ENCODE measurements around the gene AKR1B15. TPM values are rescaled to one million over a fixed set of nuclear protein-coding genes. Genes with fewer than 3 reads are reported as not detected.

AKR1B15 gene
- total and polyA plus RNA-seq, 2 of the 4 experiments (the other 2 are of a cell fraction), result not detected

GRCh38 chr7:134623193-134623592 lies 74.3 kb downstream of the AKR1B15 start:
- in situ Hi-C loops (cut with MboI; ENCODE audit: low sequenced_read_pairs) (no loop called here), dilution Hi-C loops (cut with HindIII; ENCODE audit: low sequenced_read_pairs, unreplicated experiment) (no loop called here), intact Hi-C loops (cut with micrococcal nuclease) (no loop called here)
- Histone ChIP-seq H3K4ac (ENCODE audit: low read depth, low read length) (no peak overlapping the region), H3K4me1 (ENCODE audit: control insufficient read depth, insufficient read depth, low read length) (peaks cover 9% of the 10 kb centered on the region), H3K36me3 (ENCODE audit: control insufficient read depth, insufficient read depth, low read length) (no peaks in the 10 kb centered on the region), H3K23ac (ENCODE audit: low read depth, low read length) (no peak overlapping the region), H4K20me1 (ENCODE audit: insufficient read depth, low read length) (no peaks in the 10 kb centered on the region), H2BK120ac (ENCODE audit: low read depth, low read length) (no peak overlapping the region), H4K5ac (ENCODE audit: low read depth, low read length) (no peak overlapping the region), H2BK5ac (ENCODE audit: low read depth, low read length, poor library complexity, severe bottlenecking) (no peak overlapping the region), H3K79me1 (ENCODE audit: low read depth in 1 of 2, low read length in 2 of 2) (no peaks in the 10 kb centered on the region), H3K9me3 (ENCODE audit: control insufficient read depth, insufficient read depth, low read length) (no peaks in the 10 kb centered on the region), H3K4me2 (ENCODE audit: low read depth, low read length) (no peak overlapping the region), H2AK5ac (ENCODE audit: low read depth, low read length) (no peak overlapping the region), H3K4me3 (ENCODE audit: insufficient read depth, low read depth, low read length) (no peak overlapping the region), H2AFZ (replicated peaks; ENCODE audit: low read length, poor library complexity) (no peak overlapping the region), H2BK20ac (ENCODE audit: low read depth, low read length) (no peak overlapping the region), H4K91ac (ENCODE audit: insufficient read depth, low read depth, low read length) (no peak overlapping the region), H2BK15ac (ENCODE audit: low read depth, low read length) (no peak overlapping the region), H3K56ac (ENCODE audit: extremely low read depth, insufficient read depth, low read length) (no peak overlapping the region), H3K27me3 (ENCODE audit: control insufficient read depth, insufficient read depth, low read length) (no peaks in the 10 kb centered on the region), H3K18ac (ENCODE audit: low read depth, low read length) (peak overlapping the region; percentile 39; the same call in 1 of the 2 replicates), H2AK9ac (replicated peaks; ENCODE audit: low read depth, low read length, poor library complexity) (no peak overlapping the region), H3K9me1 (ENCODE audit: insufficient read depth, low read length) (peaks cover 4% of the 10 kb centered on the region; the same call in 1 of the 2 replicates), H3K27ac (ENCODE audit: insufficient read depth, low read length) (no peak overlapping the region), H4K8ac (ENCODE audit: low read depth in 2 of 2, low read length in 2 of 2) (no peak overlapping the region), H3K14ac (replicated peaks; ENCODE audit: low read depth, low read length) (no peak overlapping the region), H3K9ac (ENCODE audit: low read depth, low read length) (no peak overlapping the region)
- no peak for DNase-seq
- no TSS peak for BruUV-seq (replicated peaks)
- CTCF ChIA-PET, result no interaction called here
- POLR2A ChIA-PET (ENCODE audit: unreplicated experiment), result no interaction called here
- WGBS, 2 experiments (ENCODE audit: extremely low coverage in 2 of 2, insufficient read length in 1 of 2), result no CpG with 5 or more reads among the region's 2 CpGs
- ATAC-seq (ENCODE audit: low read depth), result no peak
- no peak for TF ChIP-seq RAD21 (IDR thresholded peaks at IDR 0.05; ENCODE audit: low read length)
- TF ChIP-seq CEBPB (IDR thresholded peaks at IDR 0.05; ENCODE audit: low read depth, low read length), result no peak
- no peak for TF ChIP-seq NFE2L2 (IDR thresholded peaks at IDR 0.05; ENCODE audit: low read depth, low read length)
- no peak for TF ChIP-seq CHD1 (IDR thresholded peaks at IDR 0.05; ENCODE audit: low read depth, low read length)
- TF ChIP-seq POLR2A (IDR thresholded peaks at IDR 0.05; ENCODE audit: low read depth, low read length), result no peak
- no peak for TF ChIP-seq RCOR1 (IDR thresholded peaks at IDR 0.05; ENCODE audit: insufficient replicate concordance, low read length)
- no peak for TF ChIP-seq MAZ (IDR thresholded peaks at IDR 0.05; ENCODE audit: borderline replicate concordance, low read depth, low read length)
